ENCODE measurements around the gene OR4A47.
"Not testable (repeated sequence)": the region's sequence is repeated elsewhere in the genome, so short reads cannot be mapped to it uniquely, and the experiment has no call there.

DNA sequence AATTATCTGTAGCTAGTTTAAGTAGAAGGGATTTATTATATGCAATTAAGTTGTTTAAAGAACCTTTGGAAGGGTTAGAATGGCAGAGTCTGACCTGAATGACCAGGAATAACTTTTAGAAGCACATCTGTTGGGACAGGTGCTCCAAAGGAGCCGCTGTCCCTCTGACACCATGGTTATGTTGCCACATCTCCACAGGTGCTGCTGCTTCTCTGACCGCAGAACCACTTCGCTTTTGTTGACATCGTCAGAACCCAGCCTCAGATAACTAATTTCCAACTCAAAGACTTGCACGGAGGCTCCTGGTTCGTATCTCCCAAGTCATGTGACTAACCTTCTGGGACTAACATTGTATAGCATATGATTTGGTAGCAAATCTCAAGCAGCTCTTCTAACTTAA is 13.9 kb upstream of the OR4A47 start:
- not testable (repeated sequence) for TF ChIP-seq ZNF274 (IDR thresholded peaks at IDR 0.05; ENCODE audit: low read depth, low read length); SUZ12 (IDR thresholded peaks at IDR 0.05; ENCODE audit: extremely low read depth, insufficient read depth, insufficient read length)

Data from NT2/D1 (cell line).